IPS-18a (cell line): Measurements from ENCODE around the gene CT45A7.
"Not testable (repeated sequence)": the region's sequence is repeated elsewhere in the genome, so short reads cannot be mapped to it uniquely, and the experiment has no call there.

Source experiments
- H3K27ac ChIP-seq: one replicate; pipeline ENCODE4 v1.5.1; 2013; ENCODE audit warnings: low read length
- H3K27me3 ChIP-seq: one replicate; pipeline ENCODE4 v1.6.1; 2013; ENCODE audit warnings: mild to moderate bottlenecking, low read length; ENCODE audit not compliant: control insufficient read depth, insufficient read depth
- H3K36me3 ChIP-seq: one replicate; pipeline ENCODE4 v1.6.1; 2013; ENCODE audit warnings: low read depth, low read length; ENCODE audit not compliant: control insufficient read depth
- H3K4me1 ChIP-seq: one replicate; pipeline ENCODE4 v1.6.1; 2013; ENCODE audit warnings: low read depth, low read length; ENCODE audit not compliant: control insufficient read depth
- H3K4me3 ChIP-seq: one replicate; pipeline ENCODE4 v1.5.1; 2013; ENCODE audit warnings: low read length
- H3K9ac ChIP-seq: one replicate; pipeline ENCODE4 v1.6.1; 2013; ENCODE audit warnings: mild to moderate bottlenecking, low read length, moderate library complexity
- H3K9me3 ChIP-seq: one replicate; pipeline ENCODE4 v1.6.1; 2013; ENCODE audit warnings: low read depth, low read length; ENCODE audit not compliant: control insufficient read depth

The CT45A7 gene

GRCh38 chrX:135837180-135837579 is at the start of gene CT45A7:
CT45A7 (minus strand) TSS chrX:135837280; CDS start chrX:135833533, 3,747 bp downstream.
- not testable (repeated sequence) for H3K27ac ChIP-seq, H3K4me1 ChIP-seq, H3K9me3 ChIP-seq, H3K36me3 ChIP-seq, H3K4me3 ChIP-seq, H3K27me3 ChIP-seq, H3K9ac ChIP-seq

DNA sequence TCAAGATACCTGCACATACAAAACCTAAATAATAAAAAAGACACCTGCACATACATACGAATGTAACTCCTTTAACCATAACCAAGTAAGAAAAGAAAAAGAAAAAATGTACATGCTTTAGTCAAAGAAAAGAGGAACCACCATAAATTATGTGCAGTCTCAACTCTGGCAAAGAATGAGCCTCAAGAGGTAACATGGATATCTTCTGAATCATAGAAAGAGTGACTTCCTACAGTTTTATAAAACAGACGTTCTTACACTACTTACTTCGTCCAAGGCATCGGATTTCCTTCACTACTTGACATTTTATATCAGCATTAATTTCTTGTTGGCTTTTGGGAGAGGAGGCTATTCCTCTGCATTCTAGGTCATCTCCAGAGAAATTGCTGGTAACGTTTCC is 45.7 kb upstream of the CT45A7 start:
- not testable (repeated sequence) for H3K9me3 ChIP-seq, H3K36me3 ChIP-seq, H3K4me1 ChIP-seq

GRCh38 chrX:135871712-135872111 is 34.6 kb upstream of the CT45A7 start, which contains the start of gene CT45A9:
CT45A9 (minus strand) TSS chrX:135871812; CDS start chrX:135868061, 3,751 bp downstream.
- not testable (repeated sequence) for H3K27ac ChIP-seq, H3K27me3 ChIP-seq, H3K9me3 ChIP-seq, H3K4me3 ChIP-seq, H3K9ac ChIP-seq, H3K36me3 ChIP-seq, H3K4me1 ChIP-seq

More for the DNA sequence above, 45.7 kb upstream of the CT45A7 start:
- not testable (repeated sequence) for H3K4me3 ChIP-seq, H3K27ac ChIP-seq, H3K27me3 ChIP-seq, H3K9ac ChIP-seq

DNA sequence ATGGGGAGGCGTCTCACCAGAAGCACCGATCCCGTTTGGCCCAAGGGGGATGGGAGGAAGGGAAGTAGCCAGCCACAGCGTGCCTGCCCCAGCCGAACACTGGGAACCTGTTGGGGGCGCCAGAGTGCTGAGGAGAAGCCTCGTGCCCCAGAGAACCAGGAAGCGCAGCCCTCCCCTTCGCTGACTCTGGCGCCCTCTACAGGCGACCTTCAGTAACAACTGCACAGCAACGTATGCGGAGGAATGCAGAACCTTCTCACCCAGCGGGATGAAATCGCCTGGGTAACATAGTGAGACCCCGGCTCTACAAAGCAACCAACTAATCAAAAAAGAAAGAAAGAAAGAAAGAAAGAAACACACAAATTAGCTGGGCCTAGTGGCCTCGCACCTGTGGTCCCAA is 17.4 kb upstream of the CT45A7 start, which contains the start of gene CT45A8:
CT45A8 (minus strand) TSS at position 101 of the 400 bp plus-strand sequence. CDS start 3,755 bp downstream, outside the sequence.
- not testable (repeated sequence) for H3K9me3 ChIP-seq, H3K36me3 ChIP-seq, H3K27ac ChIP-seq, H3K27me3 ChIP-seq, H3K4me1 ChIP-seq, H3K9ac ChIP-seq, H3K4me3 ChIP-seq

- H3K27ac ChIP-seq, H3K9me3 ChIP-seq, H3K4me1 ChIP-seq, H3K36me3 ChIP-seq, H3K4me3 ChIP-seq, H3K9ac ChIP-seq, H3K27me3 ChIP-seq: not testable (repeated sequence)
These were observed 17.2 kb downstream of the CT45A7 start, which contains the start of gene CT45A2 for GRCh38 chrX:135819912-135820311. CT45A2 (minus strand) TSS chrX:135820012; CDS start chrX:135816265, 3,747 bp downstream.

GRCh38 chrX:135802687-135803086 is 34.4 kb downstream of the CT45A7 start, which contains the start of gene CT45A6:
CT45A6 (minus strand) TSS chrX:135802787; CDS start chrX:135798993, 3,794 bp downstream.
- not testable (repeated sequence) for H3K9ac ChIP-seq, H3K9me3 ChIP-seq, H3K27ac ChIP-seq, H3K27me3 ChIP-seq, H3K4me3 ChIP-seq, H3K4me1 ChIP-seq, H3K36me3 ChIP-seq

GRCh38 chrX:135785403-135785802 is 51.7 kb downstream of the CT45A7 start, which contains the start of gene CT45A5:
CT45A5 (minus strand) TSS chrX:135785503; CDS start chrX:135781729, 3,774 bp downstream.
- not testable (repeated sequence) for H3K4me3 ChIP-seq, H3K27me3 ChIP-seq, H3K9ac ChIP-seq, H3K4me1 ChIP-seq, H3K9me3 ChIP-seq, H3K27ac ChIP-seq, H3K36me3 ChIP-seq
